ENCODE results near the gene CDC7.
"Not testable (repeated sequence)": the region's sequence is repeated elsewhere in the genome, so short reads cannot be mapped to it uniquely, and the experiment has no call there.

Gene CDC7

GRCh38 chr1:91513160-91513559, 12.5 kb downstream of the CDC7 start:
- no peak for DNase-seq

GRCh38 chr1:91513706-91514105, 13.1 kb downstream of the CDC7 start:
- DNase-seq = no peak

DNA sequence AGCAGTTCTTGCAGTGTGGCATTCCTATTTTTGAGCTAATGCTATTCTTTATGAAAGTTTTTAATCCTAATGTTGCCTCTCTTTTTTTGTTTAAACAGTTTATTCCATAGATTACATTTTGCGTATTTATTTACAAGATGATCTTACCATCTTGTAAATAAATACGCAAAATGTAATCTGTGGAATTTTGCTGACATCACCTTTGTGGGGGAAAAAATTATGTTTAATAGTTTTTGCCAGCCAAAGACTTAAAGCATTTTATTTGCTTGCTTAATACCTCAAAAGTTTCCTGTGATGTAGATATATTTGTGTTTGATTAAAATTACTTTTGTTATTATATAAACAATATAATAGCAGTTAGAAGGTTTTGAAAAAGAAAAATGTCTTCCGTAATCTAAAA, 15.3 kb downstream of the CDC7 start:
- DNase-seq = no peak

- DNase-seq = not testable (repeated sequence)
These were observed 16.0 kb downstream of the CDC7 start for GRCh38 chr1:91516605-91517004.

DNA sequence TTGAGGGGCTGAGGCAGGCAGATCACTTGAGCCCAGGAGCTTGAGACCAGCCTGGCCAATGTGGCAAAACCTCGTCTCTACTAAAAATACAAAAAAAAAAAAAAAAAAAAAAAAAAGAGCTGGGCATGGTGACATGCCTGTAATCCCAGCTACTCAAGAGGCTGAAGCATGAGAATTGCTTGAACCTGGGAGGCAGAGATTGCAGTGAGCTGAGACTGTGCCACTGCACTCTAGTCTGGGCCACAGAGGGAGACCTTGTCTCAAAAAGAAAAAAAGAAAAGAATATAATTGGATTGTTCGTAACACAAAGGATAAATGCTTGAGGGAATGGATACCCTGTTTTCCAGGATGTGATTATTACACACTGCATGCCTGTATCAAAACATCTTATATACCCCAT, 18.5 kb downstream of the CDC7 start:
- not testable (repeated sequence) for DNase-seq

DNA sequence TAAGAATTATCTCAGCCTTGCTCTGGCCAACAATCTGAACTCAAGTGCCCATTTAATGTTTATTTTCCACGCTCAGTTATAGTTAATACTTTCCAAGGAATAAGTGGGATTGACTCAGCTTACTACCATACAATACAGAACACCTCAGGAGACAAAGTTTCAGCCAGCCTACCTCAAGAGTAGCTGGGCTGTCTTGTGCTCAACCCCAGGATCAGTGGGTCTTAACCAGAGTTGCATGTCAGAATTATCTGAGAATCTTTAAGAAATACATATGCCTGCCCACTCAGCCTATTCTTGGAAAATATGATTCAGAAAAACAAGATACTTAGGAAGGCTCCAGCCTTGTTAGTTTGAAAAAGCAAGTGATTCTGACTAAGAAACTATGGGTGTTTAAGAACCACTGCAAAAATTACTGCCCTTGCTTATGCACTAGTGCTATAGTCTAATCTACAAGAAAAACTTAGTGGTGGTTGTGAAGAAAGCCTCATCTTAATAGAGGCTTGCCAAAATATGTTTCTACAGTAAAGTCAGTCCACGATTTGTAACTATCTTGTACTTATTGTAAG, 20.4 kb downstream of the CDC7 start:
- DNase-seq = no peak

DNA sequence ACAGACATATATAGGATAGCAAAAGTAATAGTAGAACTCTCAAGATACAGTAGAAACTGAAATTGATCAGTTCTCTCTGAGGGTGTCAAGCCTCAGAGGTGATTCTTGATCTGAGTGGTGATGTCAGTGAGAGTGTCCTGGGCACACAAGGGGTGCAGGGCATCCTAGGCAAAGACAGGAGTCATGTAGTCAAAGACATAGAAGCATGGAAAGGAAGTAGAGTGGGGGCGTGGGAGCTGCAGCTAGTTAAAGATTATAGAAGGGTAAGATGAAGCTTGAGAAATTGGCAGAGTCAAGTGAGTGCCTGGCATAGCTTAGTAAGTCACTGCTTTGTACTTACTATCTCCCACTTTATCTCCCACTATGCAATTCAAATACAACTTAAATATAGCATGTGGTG, 22.8 kb downstream of the CDC7 start:
- no peak for DNase-seq

DNA sequence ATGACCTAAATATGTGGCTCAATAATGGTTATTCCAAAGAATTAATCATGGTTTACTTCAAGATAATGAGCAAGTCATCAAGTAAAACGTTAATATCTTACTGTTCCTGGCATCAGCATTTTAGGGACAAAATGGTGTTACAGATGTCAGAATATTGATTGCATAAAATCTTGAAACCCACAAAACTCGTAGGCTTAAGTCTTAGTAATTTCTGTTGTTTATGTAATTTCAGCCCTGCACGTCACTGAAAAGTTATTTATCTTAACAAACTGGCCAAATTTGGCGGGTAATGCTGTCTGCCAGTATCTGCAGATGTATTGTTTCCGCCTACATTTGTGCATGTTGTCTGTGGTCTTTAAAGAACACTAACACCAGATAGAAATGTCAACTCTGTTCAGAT, 25.8 kb downstream of the CDC7 start:
- DNase-seq = peak; percentile 79

DNA sequence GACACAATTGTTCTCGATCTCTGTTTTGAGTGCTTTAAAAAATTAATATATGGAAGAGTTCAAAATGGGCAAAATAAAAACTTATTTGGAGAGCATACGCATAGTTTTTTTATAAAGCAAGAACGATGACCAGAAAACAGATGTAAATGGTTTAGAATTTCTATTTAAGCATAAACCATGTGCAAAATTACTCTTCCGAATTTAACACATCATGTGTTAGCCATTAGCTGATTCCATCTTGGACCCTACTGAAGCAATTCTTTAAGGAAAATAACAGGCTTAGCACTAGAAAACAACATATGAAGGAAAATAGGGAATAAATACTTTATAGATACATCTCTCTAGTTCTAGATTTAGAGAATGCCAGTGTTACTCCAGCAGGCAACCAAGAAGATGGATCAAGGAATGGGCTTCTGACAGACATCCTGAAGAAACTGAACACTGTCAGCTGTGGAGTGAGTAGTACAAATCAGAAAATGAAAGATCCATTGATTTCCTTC, 26.7 kb downstream of the CDC7 start:
- DNase-seq = no peak

DNA sequence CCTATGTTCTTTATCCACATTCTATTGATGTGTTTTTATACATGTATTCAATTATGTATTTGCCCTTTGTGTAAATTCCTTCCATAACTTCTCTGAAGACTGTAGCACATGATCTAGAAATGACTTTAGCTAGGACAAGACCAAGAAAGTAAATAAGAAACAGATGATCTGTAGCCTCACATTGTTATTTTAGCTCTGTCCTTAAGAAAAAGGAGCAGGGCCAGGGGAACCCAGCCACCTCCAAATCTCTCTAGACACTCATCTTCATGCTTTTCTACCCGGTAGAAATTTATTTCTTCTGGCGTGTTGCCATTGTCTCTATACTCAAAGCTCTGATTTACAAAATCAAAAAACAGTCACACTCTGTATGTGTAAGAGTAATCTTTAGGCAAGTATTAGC, 27.1 kb downstream of the CDC7 start:
- DNase-seq = peak; percentile 57

GRCh38 chr1:91529856-91530255, 29.2 kb downstream of the CDC7 start:
- DNase-seq = peak; percentile 28

DNA sequence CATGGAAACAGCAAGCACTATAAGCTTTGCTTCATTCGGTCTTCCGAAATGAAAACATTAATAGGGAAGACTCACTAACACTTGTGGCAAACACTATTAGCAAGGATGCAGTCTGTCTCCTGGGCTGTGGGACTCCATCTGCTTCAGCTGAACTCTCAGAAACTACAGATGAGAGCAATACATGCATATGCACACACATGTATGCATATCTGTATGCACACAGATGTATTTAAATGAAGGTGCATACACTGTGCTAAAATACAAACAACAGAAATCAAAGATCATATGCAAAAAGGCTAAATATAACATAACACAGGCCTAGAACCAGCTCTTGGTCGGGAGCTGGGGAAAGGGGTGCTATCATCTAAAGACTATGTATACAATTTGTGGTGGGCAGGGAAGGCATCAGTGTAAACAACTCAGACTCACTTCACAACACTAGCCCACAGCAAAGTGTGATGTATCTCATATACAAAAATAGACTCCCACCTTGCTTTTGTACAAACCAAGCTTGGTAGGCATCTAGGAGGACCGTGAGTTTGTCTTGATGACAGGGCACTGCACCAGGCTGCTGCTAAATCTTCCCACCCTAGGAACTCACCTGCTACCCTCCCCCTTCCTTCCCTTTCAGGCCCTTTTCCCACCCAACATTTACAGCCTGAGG, 32.8 kb downstream of the CDC7 start:
- DNase-seq = no peak

DNA sequence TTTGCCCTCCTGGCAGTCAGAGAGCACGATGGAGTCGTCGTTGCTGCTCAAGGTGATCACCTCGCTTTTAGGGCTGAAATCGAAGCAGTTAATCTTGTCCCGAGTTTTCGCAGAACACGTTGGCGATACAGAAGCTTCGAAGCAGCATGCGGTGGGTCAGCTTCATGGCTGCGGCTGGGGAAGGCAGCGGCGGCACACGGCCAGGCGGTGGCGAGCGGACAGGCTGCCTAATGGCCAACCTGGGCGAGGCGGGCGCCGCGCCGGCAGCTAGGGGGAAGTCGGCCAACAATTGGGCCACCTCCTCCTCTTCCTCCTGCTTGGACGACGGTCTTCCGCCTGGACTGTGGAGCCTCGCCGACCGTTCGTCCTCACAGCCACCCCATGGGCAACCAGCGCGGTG, 34.8 kb downstream of the CDC7 start:
- DNase-seq = no peak

DNA sequence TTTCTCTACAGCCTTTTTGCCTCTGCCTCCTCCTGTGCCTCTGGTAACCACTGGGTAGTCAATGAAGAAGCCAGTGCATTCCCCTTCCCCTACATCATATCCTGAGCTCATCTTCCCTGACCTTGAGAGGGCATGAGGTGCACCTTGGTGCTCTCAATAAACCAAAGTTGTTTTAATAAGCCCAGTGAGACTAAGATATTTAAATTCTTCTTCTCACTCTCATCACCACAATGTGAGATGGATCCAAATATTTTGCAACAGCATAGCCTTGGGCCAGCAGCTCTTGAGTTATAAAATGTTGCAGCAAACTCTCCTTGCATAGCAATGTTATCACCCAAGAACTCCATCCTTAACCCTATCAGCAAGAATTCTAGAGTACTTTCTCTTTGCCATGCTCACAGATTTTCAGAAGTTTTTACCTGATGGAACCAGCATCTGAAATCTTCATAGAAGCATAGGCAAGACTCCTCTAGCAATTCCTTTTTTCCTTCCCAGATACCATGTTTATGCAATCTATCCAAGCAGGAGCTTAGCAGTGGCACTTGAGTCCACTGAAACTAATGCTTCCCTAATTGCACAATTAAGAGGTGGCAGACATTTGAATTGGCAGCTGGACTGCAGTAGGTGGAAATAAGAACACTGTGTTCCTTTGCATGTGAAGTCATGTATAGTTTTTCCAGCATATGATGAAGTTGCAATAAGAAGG, 36.8 kb downstream of the CDC7 start:
- peak; percentile 81 for DNase-seq

DNA sequence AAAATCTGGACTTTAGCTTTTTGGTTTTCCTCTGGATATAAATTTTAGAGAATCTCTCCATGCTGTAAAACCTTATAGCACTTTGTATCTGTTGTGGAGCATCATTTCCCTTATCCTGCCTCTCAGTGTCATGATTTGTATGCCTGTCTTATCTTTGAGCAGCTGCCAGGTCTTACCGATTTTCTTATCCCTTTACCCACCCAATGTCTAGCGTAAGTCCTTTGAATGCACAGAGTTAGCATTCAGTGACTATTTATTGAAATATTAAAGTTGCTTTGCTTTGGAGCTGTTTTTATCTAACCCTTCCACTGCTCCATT, 37.3 kb downstream of the CDC7 start:
- DNase-seq = no peak

- no peak for DNase-seq
These were observed 40.3 kb downstream of the CDC7 start for GRCh38 chr1:91540910-91541309.

- no peak for DNase-seq
These were observed 41.4 kb downstream of the CDC7 start for GRCh38 chr1:91541918-91542533.

GRCh38 chr1:91545506-91546300, 45.1 kb downstream of the CDC7 start:
- DNase-seq = no peak

DNA sequence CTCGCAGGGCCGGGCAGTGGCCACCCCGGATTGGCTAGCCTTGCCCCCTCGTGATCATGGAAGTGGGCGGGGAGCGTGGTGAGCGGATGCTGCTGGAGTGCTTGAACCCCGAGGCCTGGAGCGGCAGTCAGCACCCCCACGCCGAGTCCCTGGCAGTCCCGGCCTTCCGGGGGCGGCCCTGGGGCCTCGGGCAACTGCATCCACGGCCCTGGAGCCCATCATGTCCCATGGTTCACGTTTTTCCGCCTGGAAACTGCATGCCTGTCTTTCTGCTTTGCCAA, 45.6 kb downstream of the CDC7 start:
- no peak for DNase-seq

GRCh38 chr1:91546876-91547275, 46.2 kb downstream of the CDC7 start:
- peak; percentile 9 for DNase-seq

- peak; percentile 11 for DNase-seq
These were observed 47.9 kb downstream of the CDC7 start for GRCh38 chr1:91548376-91549040.

GRCh38 chr1:91549041-91549735, 48.5 kb downstream of the CDC7 start:
- DNase-seq = no peak
